Uterus (tissue), 4 donors: ENCODE results near the gene PLCZ1. TPM values are rescaled to one million over a fixed set of nuclear protein-coding genes. Genes with fewer than 3 reads are reported as not detected.

Source experiments
- DNase-seq, 2 donors: peaks; one replicate each; pipeline ENCODE4 v3.0.0-alpha.2; 2019 to 2020
- H3K27ac ChIP-seq, 2 donors: fragments of 200-600 bp; sonication (generic); 1 replicate in 1 of 2; 2 replicates in 1 of 2; pipeline ENCODE4 v1.5.1; 2016 to 2018
- H3K27me3 ChIP-seq, 2 donors: fragments of 200-600 bp; sonication (generic); one replicate each; pipeline ENCODE4 v1.5.1; 2018 to 2019; ENCODE audit warnings: control low read depth in 1 of 2
- H3K36me3 ChIP-seq, 2 donors: fragments of 200-600 bp; sonication (generic); one replicate each; pipeline ENCODE4 v1.5.1; 2019; ENCODE audit warnings: control low read depth in 1 of 2
- H3K4me1 ChIP-seq, 2 donors: fragments of 200-600 bp; sonication (generic); one replicate each; pipeline ENCODE4 v1.5.1; 2018 to 2019; ENCODE audit warnings: control low read depth in 1 of 2
- H3K4me3 ChIP-seq, 2 donors: fragments of 200-600 bp; sonication (generic); 1 replicate in 1 of 2; 2 replicates in 1 of 2; pipeline ENCODE4 v1.5.1; 2018 to 2019; ENCODE audit warnings: mild to moderate bottlenecking in 1 of 2
- H3K9me3 ChIP-seq, 2 donors: fragments of 200-600 bp; sonication (generic); one replicate each; pipeline ENCODE4 v1.5.1; 2019; ENCODE audit warnings: control low read depth in 1 of 2
- CTCF ChIP-seq, 4 experiments: fragments of 200-600 bp in 2 of 4; fragments of 450-650 bp in 2 of 4; sonication (generic) in 2 of 4; IDR thresholded peaks; one replicate each; pipeline ENCODE4 v1.5.1; 2016 to 2019; ENCODE audit warnings: antibody characterized with exemption in 4 of 4, mild to moderate bottlenecking in 2 of 4, moderate library complexity in 1 of 4
- POLR2A ChIP-seq, 2 donors: fragments of 450-650 bp; IDR thresholded peaks; one replicate each; pipeline ENCODE4 v1.6.1; 2016; ENCODE audit warnings: antibody characterized with exemption in 2 of 2, mild to moderate bottlenecking in 1 of 2, moderate library complexity in 1 of 2
- intact Hi-C: fragments of 100-400 bp; cut with DNase I; formaldehyde crosslinking; loops from one replicate; pipeline ENCODE4 v1.15.1; 2023; ENCODE audit warnings: low total_unique reads
- total RNA-seq, 4 donors: library from RNA; depleted of rRNA in 3 of 4; stranded (reverse); fragments of >200 nt in 3 of 4; gene quantifications; one replicate each; pipeline versions ENCODE4 v1.1.0 to v1.2.4, GENCODE V29; 2014 to 2023
- donor health status: DM: yes; HTN: yes; CAD: no.

Gene PLCZ1
- total RNA-seq, 4 donors from 2014 or later = not detected

DNA sequence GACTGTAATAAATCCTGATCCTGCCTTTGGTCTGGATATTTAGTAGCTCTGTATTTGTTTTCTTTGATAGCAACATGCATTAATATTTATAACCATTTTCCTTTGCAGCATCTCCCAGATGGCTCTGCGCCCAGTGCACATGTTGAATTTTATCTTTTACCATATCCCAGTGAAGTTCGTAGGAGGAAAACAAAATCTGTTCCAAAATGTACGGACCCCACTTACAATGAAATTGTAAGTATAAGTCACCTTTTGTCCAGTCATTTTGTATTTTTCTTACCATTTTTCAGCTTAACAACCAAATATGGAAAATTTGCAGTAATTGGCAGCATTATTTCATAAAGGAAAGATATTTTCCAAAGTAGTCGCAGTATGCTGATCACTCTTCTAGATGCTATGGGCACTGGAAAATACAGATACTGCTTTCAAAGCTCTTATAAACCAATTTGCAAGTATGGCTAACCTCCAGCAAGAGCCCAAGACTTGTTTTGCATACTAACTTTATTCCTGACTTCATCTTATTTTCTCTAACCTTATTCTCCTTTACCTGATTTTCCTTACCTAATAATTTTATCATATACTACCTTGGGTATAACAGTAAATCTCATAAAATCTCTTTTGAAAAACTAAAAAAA is 97.4 kb downstream of the PLCZ1 start:
- Histone ChIP-seq H3K4me3 (no peak overlapping the region), H3K36me3 (no peaks in the 10 kb centered on the region), H3K4me1 (peaks cover 0 to 5% of the 10 kb centered on the region in 2 donors), H3K27ac (peak overlapping the region; percentile 9 to 38), H3K9me3 (no peaks in the 10 kb centered on the region), H3K27me3 (no peaks in the 10 kb centered on the region)
- DNase-seq = no peak
- intact Hi-C loops = no loop called here
- TF ChIP-seq POLR2A (IDR thresholded peaks at IDR 0.05) (no peak), CTCF (IDR thresholded peaks at IDR 0.05) (no peak)

GRCh38 chr12:18634382-18634781 is 103.4 kb downstream of the PLCZ1 start:
- no peak overlapping the region for H3K4me3 ChIP-seq

More at GRCh38 chr12:18634382-18634781, 103.4 kb downstream of the PLCZ1 start:
- DNase-seq = no peak
- H3K27ac ChIP-seq = no peak overlapping the region
- no peaks in the 10 kb centered on the region for H3K9me3 ChIP-seq
- TF ChIP-seq POLR2A (IDR thresholded peaks at IDR 0.05) (no peak), CTCF (IDR thresholded peaks at IDR 0.05) (no peak)
- H3K36me3 ChIP-seq = no peaks in the 10 kb centered on the region
- no peaks in the 10 kb centered on the region for H3K4me1 ChIP-seq
- no peaks in the 10 kb centered on the region for H3K27me3 ChIP-seq
- intact Hi-C loops = no loop called here

Other genes with a start within 250 kb of the PLCZ1 start
- gene CAPZA3, start 107 bp upstream of the PLCZ1 start, total RNA-seq = under 1 TPM in 1 of 4 donors, not detected in 3; 0.35 TPM